GM21576 (cell line): Measurements from ENCODE around the gene GCHFR.

Experiments
- ATAC-seq: cut with Tn5 transposase; IDR thresholded peaks from one replicate; pipeline ENCODE4 v1.9.1; 2021; ENCODE audit warnings: mild to moderate bottlenecking, moderate library complexity; ENCODE audit not compliant: unreplicated experiment

Gene GCHFR

GRCh38 chr15:40808861-40809450 is 45.1 kb downstream of the GCHFR start:
- no peak for ATAC-seq

- no peak for ATAC-seq
These were observed 49.0 kb downstream of the GCHFR start for GRCh38 chr15:40812721-40813425.

- ATAC-seq = no peak
These were observed 51.3 kb downstream of the GCHFR start for GRCh38 chr15:40815042-40815698.
